GM18517 (cell line): ENCODE measurements around the gene FAM110A.

Experiments used
- ATAC-seq: cut with Tn5 transposase; IDR thresholded peaks from one replicate; pipeline ENCODE4 v1.9.1; 2021; ENCODE audit warnings: mild to moderate bottlenecking, moderate library complexity; ENCODE audit not compliant: unreplicated experiment

FAM110A gene

GRCh38 chr20:870758-871157, 37.2 kb downstream of the FAM110A start:
- no peak for ATAC-seq

- ATAC-seq = no peak
These were observed 37.9 kb downstream of the FAM110A start for GRCh38 chr20:871436-871835.

GRCh38 chr20:871948-872347, 38.4 kb downstream of the FAM110A start:
- no peak for ATAC-seq

GRCh38 chr20:872855-873520, 39.5 kb downstream of the FAM110A start:
- ATAC-seq = no peak

GRCh38 chr20:873875-874607, 40.5 kb downstream of the FAM110A start:
- no peak for ATAC-seq

- no peak for ATAC-seq
These were observed 41.6 kb downstream of the FAM110A start for GRCh38 chr20:875115-875514.

- ATAC-seq = no peak
These were observed 44.3 kb downstream of the FAM110A start for GRCh38 chr20:877814-878213.

GRCh38 chr20:878511-879307, 45.2 kb downstream of the FAM110A start:
- no peak for ATAC-seq

- ATAC-seq = no peak
These were observed 46.1 kb downstream of the FAM110A start for GRCh38 chr20:879626-880025.

GRCh38 chr20:881051-881782, 47.7 kb downstream of the FAM110A start:
- ATAC-seq = no peak

GRCh38 chr20:881783-882144, 48.2 kb downstream of the FAM110A start:
- ATAC-seq = no peak

GRCh38 chr20:884983-885952, 51.8 kb downstream of the FAM110A start:
- no peak for ATAC-seq

- ATAC-seq = no peak
These were observed 53.6 kb downstream of the FAM110A start for GRCh38 chr20:887137-887536.

GRCh38 chr20:888057-888456, 54.5 kb downstream of the FAM110A start:
- no peak for ATAC-seq

- no peak for ATAC-seq
These were observed 55.6 kb downstream of the FAM110A start for GRCh38 chr20:889106-889505.

- no peak for ATAC-seq
These were observed 56.5 kb downstream of the FAM110A start for GRCh38 chr20:889932-890463.

GRCh38 chr20:890666-891057, 57.1 kb downstream of the FAM110A start:
- ATAC-seq = no peak

GRCh38 chr20:891058-891705, 57.7 kb downstream of the FAM110A start:
- ATAC-seq = no peak

- no peak for ATAC-seq
These were observed 58.2 kb downstream of the FAM110A start for GRCh38 chr20:891706-892080.
